Measurements from ENCODE around the gene SLC22A4. TPM values are rescaled to one million over a fixed set of nuclear protein-coding genes. Genes with fewer than 3 reads are reported as not detected.

SLC22A4 gene
- total RNA-seq, 1 experiment from 2014 or later = 1.5 TPM

DNA sequence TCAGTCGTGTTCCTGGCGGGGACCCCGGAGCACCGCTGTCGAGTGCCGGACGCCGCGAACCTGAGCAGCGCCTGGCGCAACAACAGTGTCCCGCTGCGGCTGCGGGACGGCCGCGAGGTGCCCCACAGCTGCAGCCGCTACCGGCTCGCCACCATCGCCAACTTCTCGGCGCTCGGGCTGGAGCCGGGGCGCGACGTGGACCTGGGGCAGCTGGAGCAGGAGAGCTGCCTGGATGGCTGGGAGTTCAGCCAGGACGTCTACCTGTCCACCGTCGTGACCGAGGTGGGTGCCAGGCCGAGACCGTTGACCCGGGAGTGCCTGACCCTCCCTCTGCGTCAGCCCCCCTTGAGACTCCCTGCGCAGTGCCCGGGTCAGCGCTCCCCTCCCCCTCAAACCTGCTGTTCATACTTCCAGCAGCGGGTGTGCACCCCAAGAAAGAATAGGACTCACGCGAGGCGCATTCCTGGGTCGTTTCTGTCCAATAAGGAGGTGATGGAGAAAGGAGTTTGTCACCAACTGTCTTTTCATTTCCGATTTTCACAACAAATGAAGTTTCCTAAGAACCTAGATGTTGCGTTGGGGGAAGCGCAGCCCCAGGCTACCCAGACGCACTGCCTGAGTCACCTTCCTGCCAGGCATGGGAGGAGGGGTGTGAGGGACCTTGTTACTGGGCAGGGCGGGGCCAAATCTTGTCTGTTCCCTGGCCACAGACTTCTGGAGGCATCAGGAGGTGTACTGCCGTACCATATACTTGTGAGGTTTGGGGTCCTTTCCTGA is 722 bp downstream of the SLC22A4 start:
- H3K9me3 ChIP-seq (ENCODE audit: control insufficient read depth, insufficient read depth, low read depth, low read length) = no peaks in the 10 kb centered on the region
- DNase-seq (ENCODE audit: low read depth, low spot score) = peak; percentile 54
- intact Hi-C loops (cut with micrococcal nuclease; ENCODE audit: unreplicated experiment) (no loop called here), in situ Hi-C loops (cut with HindIII; ENCODE audit: low pct_unique_long_range_greater_than_20kb, low sequenced_read_pairs) (no loop called here)
- peaks cover 13% of the 10 kb centered on the region for H3K4me1 ChIP-seq (ENCODE audit: control insufficient read depth, insufficient read depth, low read length)
- ChIA-PET POLR2A (no interaction called here), CTCF (no interaction called here)
- TF ChIP-seq TCF7L2 (IDR thresholded peaks at IDR 0.05; ENCODE audit: low read depth, low read length) (no peak), SIN3A (IDR thresholded peaks at IDR 0.05; ENCODE audit: borderline replicate concordance, insufficient read depth, low read depth, low read length) (no peak; the same call in 1 of the 2 replicates), POLR2AphosphoS5 (IDR thresholded peaks at IDR 0.05; ENCODE audit: low read depth, low read length) (no peak)
- TF ChIP-seq, protein P1, sequence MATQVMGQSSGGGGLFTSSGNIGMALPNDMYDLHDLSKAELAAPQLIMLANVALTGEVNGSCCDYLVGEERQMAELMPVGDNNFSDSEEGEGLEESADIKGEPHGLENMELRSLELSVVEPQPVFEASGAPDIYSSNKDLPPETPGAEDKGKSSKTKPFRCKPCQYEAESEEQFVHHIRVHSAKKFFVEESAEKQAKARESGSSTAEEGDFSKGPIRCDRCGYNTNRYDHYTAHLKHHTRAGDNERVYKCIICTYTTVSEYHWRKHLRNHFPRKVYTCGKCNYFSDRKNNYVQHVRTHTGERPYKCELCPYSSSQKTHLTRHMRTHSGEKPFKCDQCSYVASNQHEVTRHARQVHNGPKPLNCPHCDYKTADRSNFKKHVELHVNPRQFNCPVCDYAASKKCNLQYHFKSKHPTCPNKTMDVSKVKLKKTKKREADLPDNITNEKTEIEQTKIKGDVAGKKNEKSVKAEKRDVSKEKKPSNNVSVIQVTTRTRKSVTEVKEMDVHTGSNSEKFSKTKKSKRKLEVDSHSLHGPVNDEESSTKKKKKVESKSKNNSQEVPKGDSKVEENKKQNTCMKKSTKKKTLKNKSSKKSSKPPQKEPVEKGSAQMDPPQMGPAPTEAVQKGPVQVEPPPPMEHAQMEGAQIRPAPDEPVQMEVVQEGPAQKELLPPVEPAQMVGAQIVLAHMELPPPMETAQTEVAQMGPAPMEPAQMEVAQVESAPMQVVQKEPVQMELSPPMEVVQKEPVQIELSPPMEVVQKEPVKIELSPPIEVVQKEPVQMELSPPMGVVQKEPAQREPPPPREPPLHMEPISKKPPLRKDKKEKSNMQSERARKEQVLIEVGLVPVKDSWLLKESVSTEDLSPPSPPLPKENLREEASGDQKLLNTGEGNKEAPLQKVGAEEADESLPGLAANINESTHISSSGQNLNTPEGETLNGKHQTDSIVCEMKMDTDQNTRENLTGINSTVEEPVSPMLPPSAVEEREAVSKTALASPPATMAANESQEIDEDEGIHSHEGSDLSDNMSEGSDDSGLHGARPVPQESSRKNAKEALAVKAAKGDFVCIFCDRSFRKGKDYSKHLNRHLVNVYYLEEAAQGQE (IDR thresholded peaks at IDR 0.05; ENCODE audit: insufficient read depth in 1 of 2, low read depth in 2 of 2, low read length in 1 of 2) = no peak
- TF ChIP-seq, protein P2, sequence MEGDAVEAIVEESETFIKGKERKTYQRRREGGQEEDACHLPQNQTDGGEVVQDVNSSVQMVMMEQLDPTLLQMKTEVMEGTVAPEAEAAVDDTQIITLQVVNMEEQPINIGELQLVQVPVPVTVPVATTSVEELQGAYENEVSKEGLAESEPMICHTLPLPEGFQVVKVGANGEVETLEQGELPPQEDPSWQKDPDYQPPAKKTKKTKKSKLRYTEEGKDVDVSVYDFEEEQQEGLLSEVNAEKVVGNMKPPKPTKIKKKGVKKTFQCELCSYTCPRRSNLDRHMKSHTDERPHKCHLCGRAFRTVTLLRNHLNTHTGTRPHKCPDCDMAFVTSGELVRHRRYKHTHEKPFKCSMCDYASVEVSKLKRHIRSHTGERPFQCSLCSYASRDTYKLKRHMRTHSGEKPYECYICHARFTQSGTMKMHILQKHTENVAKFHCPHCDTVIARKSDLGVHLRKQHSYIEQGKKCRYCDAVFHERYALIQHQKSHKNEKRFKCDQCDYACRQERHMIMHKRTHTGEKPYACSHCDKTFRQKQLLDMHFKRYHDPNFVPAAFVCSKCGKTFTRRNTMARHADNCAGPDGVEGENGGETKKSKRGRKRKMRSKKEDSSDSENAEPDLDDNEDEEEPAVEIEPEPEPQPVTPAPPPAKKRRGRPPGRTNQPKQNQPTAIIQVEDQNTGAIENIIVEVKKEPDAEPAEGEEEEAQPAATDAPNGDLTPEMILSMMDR (IDR thresholded peaks at IDR 0.05) = no peak
- H3K27me3 ChIP-seq (ENCODE audit: control insufficient read depth, insufficient read depth, low read length) = no peaks in the 10 kb centered on the region
- no TSS peak for BruUV-seq (replicated peaks)
- no peaks in the 10 kb centered on the region for H3K36me3 ChIP-seq (ENCODE audit: control insufficient read depth, insufficient read depth, low read length)
- peak overlapping the region; percentile 57 to 72 for H3K4me3 ChIP-seq (ENCODE audit: low read depth in 2 of 2, low read length in 2 of 2)
- peak; percentile 40 for ATAC-seq
- H3K27ac ChIP-seq (ENCODE audit: low read length) = peak overlapping the region; percentile 69

DNA sequence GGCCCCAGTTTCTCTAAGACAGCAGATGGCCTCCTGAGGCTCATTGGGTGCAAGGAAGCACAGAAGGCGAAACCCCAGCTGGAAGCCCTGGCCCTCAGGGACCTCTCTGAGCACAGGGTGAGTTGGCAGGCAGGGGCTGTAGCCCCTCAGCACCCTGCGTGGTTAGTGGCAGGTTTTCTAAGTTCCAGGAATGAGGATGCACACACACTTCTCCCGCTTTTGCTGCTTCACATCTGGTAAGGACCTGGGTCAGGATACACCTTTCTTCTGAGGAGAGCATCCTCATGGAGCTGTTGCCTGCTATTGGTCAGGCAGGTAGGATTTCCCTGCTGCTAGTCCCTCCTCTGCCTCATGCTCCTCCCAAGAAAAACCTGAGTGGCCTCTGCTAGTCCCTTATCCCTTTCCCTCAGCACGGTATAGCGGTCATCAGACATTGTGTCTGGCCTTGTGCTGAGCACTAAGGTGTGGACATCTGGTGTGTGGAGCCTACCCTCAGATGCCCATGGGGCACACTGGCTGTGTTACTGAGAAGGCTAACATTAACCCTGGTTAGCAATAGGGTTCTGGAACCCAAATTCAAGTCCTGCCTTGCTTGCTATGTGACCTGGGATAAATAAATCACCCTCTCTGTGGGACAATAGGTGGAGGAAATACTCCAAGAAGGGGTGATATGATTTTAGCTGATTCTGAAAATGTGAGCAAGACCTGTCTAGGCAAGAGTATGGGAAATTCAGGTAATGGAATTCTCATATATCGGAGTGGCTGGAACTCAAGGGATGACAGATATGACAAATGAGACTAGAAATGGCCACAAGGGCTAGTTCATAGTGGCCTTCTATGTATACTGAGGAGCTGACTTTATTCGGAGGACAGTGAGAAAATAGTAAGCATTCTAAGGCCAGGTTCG is 1.6 kb downstream of the SLC22A4 start:
- no peak for ATAC-seq

More for the DNA sequence above, 1.6 kb downstream of the SLC22A4 start:
- in situ Hi-C loops (cut with HindIII; ENCODE audit: low pct_unique_long_range_greater_than_20kb, low sequenced_read_pairs) (no loop called here), intact Hi-C loops (cut with micrococcal nuclease; ENCODE audit: unreplicated experiment) (no loop called here)
- no TSS peak for BruUV-seq (replicated peaks)
- peaks cover 16% of the 10 kb centered on the region for H3K4me1 ChIP-seq (ENCODE audit: control insufficient read depth, insufficient read depth, low read length)
- no peaks in the 10 kb centered on the region for H3K36me3 ChIP-seq (ENCODE audit: control insufficient read depth, insufficient read depth, low read length)
- H3K27me3 ChIP-seq (ENCODE audit: control insufficient read depth, insufficient read depth, low read length) = no peaks in the 10 kb centered on the region
- TF ChIP-seq, protein P2 (IDR thresholded peaks at IDR 0.05) = no peak
- TF ChIP-seq TCF7L2 (IDR thresholded peaks at IDR 0.05; ENCODE audit: low read depth, low read length) = no peak
- TF ChIP-seq SIN3A (IDR thresholded peaks at IDR 0.05; ENCODE audit: borderline replicate concordance, insufficient read depth, low read depth, low read length) = no peak
- TF ChIP-seq, protein P1 (IDR thresholded peaks at IDR 0.05; ENCODE audit: insufficient read depth in 1 of 2, low read depth in 2 of 2, low read length in 1 of 2) = no peak
- TF ChIP-seq POLR2AphosphoS5 (IDR thresholded peaks at IDR 0.05; ENCODE audit: low read depth, low read length) = no peak
- POLR2A ChIA-PET = no interaction called here
- DNase-seq (ENCODE audit: low read depth, low spot score) = no peak
- peak overlapping the region; percentile 69 for H3K27ac ChIP-seq (ENCODE audit: low read length)
- CTCF ChIA-PET = no interaction called here
- H3K9me3 ChIP-seq (ENCODE audit: control insufficient read depth, insufficient read depth, low read depth, low read length) = no peaks in the 10 kb centered on the region
- H3K4me3 ChIP-seq (ENCODE audit: low read depth in 2 of 2, low read length in 2 of 2) = peak overlapping the region; percentile 57 to 72

Data from Panc1 (cell line).